Natural killer cell treated with Interleukin-12 subunit alpha and Interleukin-12 subunit beta and Interleukin-15 and Interleukin-18, amount 100 ng/mL, for 72 hours (primary cell): ENCODE measurements around the gene CHMP4A. TPM values are rescaled to one million over a fixed set of nuclear protein-coding genes. Genes with fewer than 3 reads are reported as not detected.
A peak's percentile ranks its signal among the peaks of the same experiment; 100 is the strongest.

ENCODE experiments used
- ATAC-seq, 2 donors: fragments of 150-1000 bp; cut with Tn5 transposase in 1 of 2; sonication (Bioruptor Pico), chemical (Tn5 transposase) in 1 of 2; 2 replicates each; pipeline ENCODE4 v1.10.0; 2021
- DNase-seq: peaks from one replicate; pipeline ENCODE4 v3.0.0; 2022; ENCODE audit warnings: low spot score
- H3K27ac Mint-ChIP-seq, 2 donors: 1 replicate in 1 of 2; 2 replicates in 1 of 2; pipeline ENCODE4 v1.8.0; 2022; ENCODE audit warnings: mixed read lengths in 2 of 2, mild to moderate bottlenecking in 1 of 2, moderate library complexity in 1 of 2
- H3K27me3 Mint-ChIP-seq, 2 donors: 1 replicate in 1 of 2; 2 replicates in 1 of 2; pipeline ENCODE4 v1.8.0; 2022; ENCODE audit warnings: mixed read lengths in 2 of 2
- H3K36me3 Mint-ChIP-seq: one replicate; pipeline ENCODE4 v1.8.0; 2022; ENCODE audit warnings: mixed read lengths
- H3K4me1 Mint-ChIP-seq, 2 donors: 1 replicate in 1 of 2; 2 replicates in 1 of 2; pipeline ENCODE4 v1.8.0; 2022; ENCODE audit warnings: low read depth in 2 of 2, mixed read lengths in 2 of 2, mild to moderate bottlenecking in 1 of 2
- H3K4me3 Mint-ChIP-seq: one replicate; pipeline ENCODE4 v1.8.0; 2022; ENCODE audit warnings: mixed read lengths
- H3K9me3 Mint-ChIP-seq: 2 replicates; pipeline ENCODE4 v1.8.0; 2022; ENCODE audit warnings: mixed read lengths
- total RNA-seq, 2 donors: library from RNA; stranded (reverse); gene quantifications; one replicate each; pipeline ENCODE4 v1.2.3, GENCODE V29; 2022

CHMP4A gene
- total RNA-seq, 2 donors from 2014 or later, result 66.2 to 95.0 TPM

DNA sequence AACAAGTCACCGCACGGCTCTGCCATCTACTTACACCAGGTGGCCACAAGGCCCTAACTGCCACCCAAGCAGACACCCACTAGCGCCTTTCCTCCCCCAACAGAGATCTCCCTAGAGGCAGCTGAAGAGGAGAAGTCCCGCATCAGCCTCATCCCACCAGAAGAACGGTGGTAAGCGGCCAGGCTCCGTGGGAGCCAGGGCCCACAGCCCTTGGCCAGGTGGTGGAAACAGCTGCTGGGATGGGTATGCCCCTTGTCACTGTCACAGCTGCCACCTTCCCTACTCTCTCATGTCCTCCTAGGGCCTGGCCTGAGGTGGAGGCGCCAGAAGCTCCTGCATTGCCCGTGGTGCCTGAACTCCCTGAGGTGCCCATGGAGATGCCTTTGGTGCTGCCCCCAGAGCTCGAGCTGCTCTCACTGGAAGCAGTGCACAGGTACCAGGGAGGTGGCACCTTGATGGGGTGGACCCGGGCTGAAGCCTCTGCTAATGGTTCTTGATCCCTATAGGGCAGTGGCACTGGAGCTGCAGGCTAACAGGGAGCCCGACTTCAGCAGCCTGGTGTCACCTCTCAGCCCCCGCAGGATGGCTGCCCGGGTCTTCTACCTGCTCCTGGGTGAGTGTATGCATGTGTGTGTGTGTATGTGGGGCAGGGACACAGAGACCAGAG lies 33.9 kb downstream of the CHMP4A start:
- peaks cover 0 to 16% of the 10 kb centered on the region in 2 donors for H3K4me1 Mint-ChIP-seq
- H3K9me3 Mint-ChIP-seq, result no peaks in the 10 kb centered on the region
- DNase-seq, result no peak
- peaks cover 6% of the 10 kb centered on the region for H3K36me3 Mint-ChIP-seq
- no peak overlapping the region for H3K4me3 Mint-ChIP-seq
- no peak overlapping the region for H3K27ac Mint-ChIP-seq
- no peaks in the 10 kb centered on the region for H3K27me3 Mint-ChIP-seq
- no peak for ATAC-seq

DNA sequence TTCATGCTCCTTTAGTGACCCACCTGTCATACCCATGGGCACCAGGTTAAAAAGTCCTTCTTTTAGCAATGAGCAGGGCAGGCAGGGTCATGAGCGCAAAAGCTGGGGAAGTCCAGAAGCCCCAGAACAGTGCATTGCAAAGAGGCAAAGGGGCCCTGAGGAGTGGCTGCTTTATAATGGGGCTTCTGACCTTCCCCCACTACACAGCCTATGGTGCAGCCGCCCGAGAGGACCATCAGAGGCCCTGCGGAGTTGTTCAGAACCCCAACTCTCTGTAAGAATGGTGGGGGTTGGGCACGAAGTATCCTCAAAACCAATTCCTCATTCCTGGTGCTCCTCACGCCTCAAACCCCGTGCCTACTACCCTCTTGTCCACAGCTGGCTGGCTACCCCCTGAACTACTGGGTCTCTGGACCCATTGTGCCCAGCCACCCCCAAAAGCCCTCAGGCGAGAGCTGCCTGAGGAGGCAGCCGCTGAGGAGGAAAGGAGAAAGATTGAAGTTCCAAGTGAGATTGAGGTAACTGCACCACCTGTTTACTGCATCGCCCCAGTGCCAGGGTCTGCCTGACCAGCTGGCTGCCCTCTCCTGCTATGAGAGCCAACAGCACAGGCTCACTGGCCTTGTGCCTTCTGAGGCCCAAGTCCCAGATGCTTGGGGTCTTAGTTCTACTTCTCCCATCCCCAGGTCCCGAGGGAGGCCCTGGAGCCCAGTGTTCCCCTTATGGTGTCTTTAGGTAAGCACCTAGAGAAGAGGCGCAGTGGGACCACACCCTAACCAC lies 34.7 kb downstream of the CHMP4A start:
- Mint-ChIP-seq H3K27me3 (no peaks in the 10 kb centered on the region), H3K36me3 (peaks cover 6% of the 10 kb centered on the region), H3K4me1 (peaks cover 0 to 16% of the 10 kb centered on the region in 2 donors), H3K4me3 (no peak overlapping the region), H3K27ac (no peak overlapping the region), H3K9me3 (no peaks in the 10 kb centered on the region)
- DNase-seq (no peak), ATAC-seq (no peak)

DNA sequence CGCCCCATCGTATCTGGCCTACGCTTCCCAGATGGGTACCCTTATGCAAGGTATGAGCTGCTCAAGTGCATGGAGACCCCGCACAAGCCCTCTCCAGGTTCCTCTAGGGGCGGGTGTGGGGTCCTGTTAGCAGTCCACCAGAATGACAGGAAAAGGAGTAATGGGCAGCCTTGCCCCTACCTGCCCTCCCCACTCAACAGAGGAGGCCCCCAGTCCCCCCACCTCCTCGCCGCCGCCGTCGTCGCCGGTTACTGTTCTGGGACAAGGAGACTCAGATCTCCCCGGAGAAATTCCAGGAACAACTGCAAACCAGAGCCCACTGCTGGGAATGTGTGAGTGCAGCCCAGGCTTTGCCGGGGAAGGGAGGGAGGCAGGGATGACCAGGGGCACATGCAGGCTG lies 35.4 kb downstream of the CHMP4A start:
- Mint-ChIP-seq H3K4me3 (no peak overlapping the region), H3K27ac (no peak overlapping the region), H3K27me3 (no peaks in the 10 kb centered on the region), H3K4me1 (peaks cover 0 to 16% of the 10 kb centered on the region in 2 donors), H3K36me3 (peaks cover 6% of the 10 kb centered on the region), H3K9me3 (no peaks in the 10 kb centered on the region)
- ATAC-seq (no peak), DNase-seq (no peak)

DNA sequence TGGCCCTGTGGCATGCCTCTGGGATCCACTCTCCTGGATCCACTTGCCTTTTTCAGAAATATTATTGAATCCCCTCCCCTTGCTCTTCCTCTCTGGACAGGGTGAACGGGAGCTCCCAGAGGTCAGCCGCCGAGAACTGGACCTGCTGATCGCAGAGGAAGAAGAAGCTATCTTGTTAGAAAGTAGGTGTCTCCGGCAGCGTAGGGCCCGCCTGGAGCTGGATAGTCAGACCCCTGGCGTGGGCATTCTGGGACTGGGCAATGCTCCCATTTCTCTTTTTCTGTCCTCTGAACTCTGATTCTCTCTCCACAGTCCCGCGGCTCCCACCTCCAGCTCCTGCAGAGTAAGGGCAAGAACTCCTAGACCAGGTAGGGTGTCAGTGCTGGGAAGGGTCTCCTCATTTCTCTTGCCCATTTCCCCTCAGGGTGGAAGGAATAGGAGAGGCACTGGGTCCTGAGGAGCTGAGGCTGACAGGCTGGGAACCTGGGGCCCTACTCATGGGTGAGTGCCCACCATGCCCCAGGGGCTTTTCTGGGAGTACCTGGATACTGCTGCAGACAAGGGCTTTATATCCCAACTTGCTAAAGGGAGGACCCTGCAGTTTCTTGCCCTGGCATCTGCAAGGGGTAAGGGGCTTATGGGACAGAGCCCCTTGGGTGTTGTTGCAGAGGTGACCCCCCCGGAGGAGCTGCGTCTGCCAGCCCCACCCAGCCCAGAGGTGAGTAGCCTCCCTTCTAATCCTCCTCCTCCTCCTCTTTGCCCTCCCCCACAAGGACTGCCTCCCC lies 36.1 kb downstream of the CHMP4A start:
- H3K27me3 Mint-ChIP-seq, result no peaks in the 10 kb centered on the region
- no peak overlapping the region for H3K4me3 Mint-ChIP-seq
- H3K36me3 Mint-ChIP-seq, result peaks cover 6% of the 10 kb centered on the region
- ATAC-seq, result no peak
- no peak overlapping the region for H3K27ac Mint-ChIP-seq
- no peaks in the 10 kb centered on the region for H3K9me3 Mint-ChIP-seq
- H3K4me1 Mint-ChIP-seq, result peaks cover 0 to 11% of the 10 kb centered on the region in 2 donors
- DNase-seq, result no peak

DNA sequence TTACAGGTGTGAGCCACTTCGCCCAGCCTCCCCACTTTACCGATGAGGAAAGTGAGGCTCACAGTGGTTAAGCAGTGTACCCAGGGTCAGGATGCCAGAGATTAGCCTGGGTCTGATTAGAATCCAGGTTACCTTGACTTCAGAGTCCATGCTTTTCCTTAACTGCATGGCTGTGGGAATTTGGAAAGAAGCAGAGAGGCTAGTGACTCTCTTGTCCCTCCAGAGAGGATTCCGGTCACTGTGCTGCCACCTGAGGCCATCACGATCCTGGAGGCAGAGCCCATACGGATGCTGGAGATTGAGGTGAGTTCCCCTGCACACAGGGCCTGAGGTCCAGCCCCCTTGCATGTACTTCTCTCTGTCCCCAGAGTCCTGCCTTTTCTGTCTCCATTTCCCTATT lies 36.7 kb downstream of the CHMP4A start:
- peaks cover 6% of the 10 kb centered on the region for H3K36me3 Mint-ChIP-seq
- no peaks in the 10 kb centered on the region for H3K9me3 Mint-ChIP-seq
- no peaks in the 10 kb centered on the region for H3K27me3 Mint-ChIP-seq
- DNase-seq (no peak), ATAC-seq (no peak)
- H3K4me3 Mint-ChIP-seq, result no peak overlapping the region
- peaks cover 1 to 15% of the 10 kb centered on the region in 2 donors for H3K4me1 Mint-ChIP-seq
- no peak overlapping the region for H3K27ac Mint-ChIP-seq

DNA sequence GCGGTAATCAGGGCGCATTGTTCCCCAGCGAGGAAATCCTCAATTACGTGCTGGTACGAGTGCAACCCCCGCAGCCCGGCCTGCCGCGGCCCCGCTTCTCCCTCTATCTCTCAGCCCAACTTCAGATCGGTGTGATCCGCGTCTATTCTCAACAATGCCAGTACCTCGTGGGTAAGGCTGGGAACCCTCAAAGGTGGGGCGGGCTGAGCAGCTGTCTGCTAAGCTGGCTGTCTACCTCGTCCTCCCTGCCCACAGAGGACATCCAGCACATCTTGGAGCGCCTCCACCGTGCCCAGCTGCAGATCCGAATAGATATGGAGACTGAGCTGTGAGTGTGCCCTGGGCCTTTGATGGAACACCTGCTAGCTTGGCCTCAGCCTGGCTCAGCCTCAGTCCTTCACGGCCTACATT lies 40.4 kb downstream of the CHMP4A start:
- Mint-ChIP-seq H3K27me3 (no peaks in the 10 kb centered on the region), H3K4me3 (peak overlapping the region; percentile 44), H3K9me3 (no peaks in the 10 kb centered on the region), H3K36me3 (peaks cover 8% of the 10 kb centered on the region), H3K4me1 (peaks cover 13 to 16% of the 10 kb centered on the region in 2 donors), H3K27ac (peak overlapping the region in 1 of 2 donors; percentile 56)
- ATAC-seq, result no peak
- DNase-seq, result no peak

DNA sequence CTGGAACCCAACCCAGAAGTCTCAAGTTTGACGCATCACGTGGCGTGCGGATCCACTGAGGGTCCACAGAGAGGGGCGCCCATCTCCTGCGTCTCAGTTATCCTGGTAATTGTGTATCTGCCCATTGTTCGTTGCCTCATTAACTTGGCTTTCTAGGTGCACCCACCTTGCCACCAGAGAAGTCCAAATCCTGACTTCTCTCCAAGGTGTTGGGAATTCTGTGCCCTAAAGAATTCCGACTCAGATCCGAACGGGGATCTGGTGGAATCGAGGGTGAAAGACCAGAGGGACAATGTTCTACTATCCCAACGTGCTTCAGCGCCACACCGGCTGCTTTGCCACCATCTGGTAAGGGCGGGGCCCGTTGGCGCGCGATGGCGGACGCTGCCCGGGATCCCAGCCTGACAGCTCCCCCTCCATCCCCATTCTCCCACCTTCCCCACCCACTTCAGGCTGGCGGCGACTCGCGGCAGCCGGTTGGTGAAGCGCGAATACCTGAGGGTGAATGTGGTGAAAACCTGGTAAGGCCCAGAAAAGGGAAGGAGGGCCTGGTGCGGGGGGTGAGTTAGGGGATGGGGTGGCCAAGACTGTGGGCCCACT lies 40.9 kb downstream of the CHMP4A start:
- peak overlapping the region; percentile 81 for H3K4me3 Mint-ChIP-seq
- ATAC-seq (no peak), DNase-seq (no peak)
- peaks cover 13% of the 10 kb centered on the region for H3K36me3 Mint-ChIP-seq
- no peaks in the 10 kb centered on the region for H3K9me3 Mint-ChIP-seq
- H3K4me1 Mint-ChIP-seq, result peaks cover 18 to 20% of the 10 kb centered on the region in 2 donors
- H3K27ac Mint-ChIP-seq, result peak overlapping the region in 1 of 2 donors; percentile 56
- no peaks in the 10 kb centered on the region for H3K27me3 Mint-ChIP-seq

DNA sequence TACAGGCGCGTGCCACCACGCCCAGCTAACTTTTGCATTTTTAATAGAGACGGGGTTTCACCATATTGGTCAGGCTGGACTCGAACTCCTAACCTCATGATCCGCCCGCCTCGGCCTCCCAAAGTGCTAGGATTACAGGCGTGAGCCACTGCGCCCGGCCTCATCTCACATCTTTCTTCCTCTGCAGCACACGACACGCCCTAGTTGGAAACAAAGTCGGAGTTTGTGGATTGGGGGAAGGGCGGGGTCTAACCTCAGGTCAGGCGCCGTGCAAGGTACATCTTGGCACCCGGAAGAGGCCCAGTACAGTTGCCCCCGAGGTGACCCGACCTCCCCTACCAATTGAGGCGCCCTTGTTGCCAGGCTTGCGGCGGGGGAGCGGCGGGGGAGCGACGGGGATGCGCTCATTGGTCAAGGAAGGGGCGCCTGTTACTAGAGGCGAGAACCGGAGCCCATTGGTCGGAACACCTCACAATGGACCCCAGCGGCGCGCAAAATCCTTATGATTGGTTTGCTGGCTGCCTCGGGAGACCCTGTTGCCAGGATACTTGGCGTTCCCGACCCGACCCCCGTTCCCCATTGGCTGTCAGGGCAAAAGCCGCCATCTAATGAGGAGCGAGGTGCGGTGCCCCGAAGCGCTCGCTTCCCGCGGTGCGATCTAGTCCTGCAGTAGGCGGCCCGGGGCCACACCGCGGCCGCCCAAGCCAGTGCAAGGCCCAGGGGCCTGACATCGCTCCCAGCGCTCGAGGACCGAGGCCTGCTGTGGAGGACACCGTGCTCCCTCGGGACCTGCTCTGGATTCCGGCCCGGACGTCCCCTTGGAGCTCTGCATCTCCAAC lies 41.6 kb downstream of the CHMP4A start, which contains the start of gene REC8:
REC8 (plus strand) TSS at position 659 of the 839 bp plus-strand sequence. CDS start 473 bp downstream, outside the sequence.
- Mint-ChIP-seq H3K36me3 (peaks cover 15% of the 10 kb centered on the region), H3K4me3 (peak within 1 kb of the TSS; percentile 81), H3K27ac (peak within 1 kb of the TSS; percentile 56 to 74), H3K9me3 (no peaks in the 10 kb centered on the region), H3K27me3 (no peaks in the 10 kb centered on the region), H3K4me1 (peaks cover 19 to 21% of the 10 kb centered on the region in 2 donors)
- DNase-seq (peak; percentile 76), ATAC-seq (peak; percentile 83 to 86)

DNA sequence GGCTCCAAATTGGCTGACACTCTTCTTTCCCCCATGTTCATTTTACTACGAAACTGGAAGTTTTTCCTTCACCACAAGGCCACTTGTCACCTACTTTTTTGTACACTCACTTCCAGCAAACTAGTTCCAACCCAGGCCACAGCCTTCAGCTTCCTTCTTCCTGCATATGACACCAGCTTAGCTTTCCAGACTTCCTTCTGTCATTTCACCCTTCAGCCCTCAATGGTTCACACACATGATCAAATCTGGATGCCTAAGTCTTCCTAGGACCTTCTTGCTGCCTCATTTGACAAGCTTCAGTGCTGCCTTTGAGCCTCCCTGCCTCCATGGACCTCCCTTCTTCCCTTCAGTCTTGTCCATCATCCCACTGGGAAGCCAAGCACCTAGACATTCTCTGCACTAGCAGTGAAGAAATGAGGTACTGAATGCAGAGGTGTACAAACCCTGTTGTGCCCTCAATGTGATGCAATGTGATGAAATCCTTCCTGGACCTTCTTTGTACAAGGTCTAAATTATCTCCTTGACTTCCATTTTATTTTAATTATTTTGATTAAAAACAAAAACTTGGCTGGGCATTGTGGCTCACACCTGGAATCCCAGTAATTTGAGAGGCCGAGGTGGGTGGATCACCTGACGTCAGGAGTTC lies 45.7 kb downstream of the CHMP4A start:
- Mint-ChIP-seq H3K36me3 (peaks cover 24% of the 10 kb centered on the region), H3K9me3 (no peaks in the 10 kb centered on the region), H3K27me3 (no peaks in the 10 kb centered on the region), H3K27ac (peak overlapping the region; percentile 52 to 71), H3K4me3 (no peak overlapping the region), H3K4me1 (peaks cover 27 to 44% of the 10 kb centered on the region in 2 donors)
- DNase-seq, result no peak
- no peak for ATAC-seq

DNA sequence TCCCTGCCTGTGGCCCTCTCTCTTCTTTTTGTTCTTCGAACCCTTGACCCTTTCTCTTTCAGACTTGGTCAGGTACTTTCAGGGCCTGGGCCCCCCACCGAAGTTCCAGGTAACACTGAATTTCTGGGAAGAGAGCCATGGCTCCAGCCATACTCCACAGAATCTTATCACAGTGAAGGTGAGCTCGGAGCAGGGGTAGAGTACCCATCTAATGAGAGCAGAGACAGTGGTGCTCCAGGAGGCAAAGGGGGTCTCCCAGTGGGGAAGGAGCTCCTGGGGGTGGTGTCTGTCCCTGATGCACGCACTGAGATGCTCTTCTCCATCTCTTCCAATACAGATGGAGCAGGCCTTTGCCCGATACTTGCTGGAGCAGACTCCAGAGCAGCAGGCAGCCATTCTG lies 47.5 kb downstream of the CHMP4A start:
- Mint-ChIP-seq H3K27me3 (no peaks in the 10 kb centered on the region), H3K4me1 (peaks cover 33 to 51% of the 10 kb centered on the region in 2 donors), H3K27ac (peak overlapping the region in 1 of 2 donors; percentile 71), H3K9me3 (no peaks in the 10 kb centered on the region), H3K36me3 (peaks cover 24% of the 10 kb centered on the region), H3K4me3 (no peak overlapping the region)
- ATAC-seq, result no peak
- no peak for DNase-seq

DNA sequence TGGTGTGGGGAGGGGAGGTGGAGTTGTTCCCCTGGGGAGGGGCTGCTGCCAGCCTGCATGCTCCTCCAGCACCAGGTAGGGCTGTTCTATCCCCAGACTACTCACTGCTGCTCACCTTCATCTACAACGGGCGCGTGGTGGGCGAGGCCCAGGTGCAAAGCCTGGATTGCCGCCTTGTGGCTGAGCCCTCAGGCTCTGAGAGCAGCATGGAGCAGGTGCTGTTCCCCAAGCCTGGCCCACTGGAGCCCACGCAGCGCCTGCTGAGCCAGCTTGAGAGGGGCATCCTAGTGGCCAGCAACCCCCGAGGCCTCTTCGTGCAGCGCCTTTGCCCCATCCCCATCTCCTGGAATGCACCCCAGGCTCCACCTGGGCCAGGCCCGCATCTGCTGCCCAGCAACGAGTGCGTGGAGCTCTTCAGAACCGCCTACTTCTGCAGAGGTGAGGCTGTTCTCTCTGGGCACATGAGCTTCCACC lies 48.7 kb downstream of the CHMP4A start:
- DNase-seq (no peak), ATAC-seq (no peak)
- H3K9me3 Mint-ChIP-seq, result no peaks in the 10 kb centered on the region
- H3K4me1 Mint-ChIP-seq, result peaks cover 39 to 49% of the 10 kb centered on the region in 2 donors
- H3K4me3 Mint-ChIP-seq, result peak overlapping the region; percentile 38
- H3K27ac Mint-ChIP-seq, result peak overlapping the region; percentile 64 to 71
- H3K27me3 Mint-ChIP-seq, result no peaks in the 10 kb centered on the region
- peaks cover 22% of the 10 kb centered on the region for H3K36me3 Mint-ChIP-seq

DNA sequence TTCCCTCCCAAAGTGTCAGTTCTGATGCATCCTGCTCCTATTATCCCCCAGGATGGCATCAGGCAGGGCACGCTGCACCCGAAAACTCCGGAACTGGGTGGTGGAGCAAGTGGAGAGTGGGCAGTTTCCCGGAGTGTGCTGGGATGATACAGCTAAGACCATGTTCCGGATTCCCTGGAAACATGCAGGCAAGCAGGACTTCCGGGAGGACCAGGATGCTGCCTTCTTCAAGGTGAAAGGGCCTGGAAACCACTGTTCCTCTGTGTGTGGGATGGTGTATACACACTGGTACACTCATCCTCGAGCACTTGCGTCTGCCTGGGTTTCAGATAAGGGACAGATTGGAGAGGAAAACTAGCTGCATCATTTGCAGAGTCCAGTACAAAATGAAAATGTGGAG lies 51.2 kb downstream of the CHMP4A start:
- peaks cover 26 to 38% of the 10 kb centered on the region in 2 donors for H3K4me1 Mint-ChIP-seq
- no peak for ATAC-seq
- H3K9me3 Mint-ChIP-seq, result no peaks in the 10 kb centered on the region
- H3K4me3 Mint-ChIP-seq, result peak overlapping the region; percentile 96
- DNase-seq, result no peak
- no peaks in the 10 kb centered on the region for H3K27me3 Mint-ChIP-seq
- peak overlapping the region; percentile 95 to 97 for H3K27ac Mint-ChIP-seq
- peaks cover 9% of the 10 kb centered on the region for H3K36me3 Mint-ChIP-seq
